Subcutaneous adipose tissue (tissue), 4 donors: Measurements from ENCODE around the gene OR5B21. TPM values are rescaled to one million over a fixed set of nuclear protein-coding genes. Genes with fewer than 3 reads are reported as not detected.

ENCODE experiments used
- CTCF ChIP-seq: fragments of 450-650 bp; IDR thresholded peaks from one replicate; pipeline ENCODE4 v1.5.1; 2016; ENCODE audit warnings: low read depth, mild to moderate bottlenecking, control low read depth, antibody characterized with exemption, moderate library complexity
- total RNA-seq, 4 donors: library from RNA; depleted of rRNA; stranded (reverse); fragments of >200 nt; gene quantifications; one replicate each; pipeline ENCODE4 v1.1.0, GENCODE V29; 2016

Gene OR5B21
- total RNA-seq, 4 donors from 2014 or later, result not detected

DNA sequence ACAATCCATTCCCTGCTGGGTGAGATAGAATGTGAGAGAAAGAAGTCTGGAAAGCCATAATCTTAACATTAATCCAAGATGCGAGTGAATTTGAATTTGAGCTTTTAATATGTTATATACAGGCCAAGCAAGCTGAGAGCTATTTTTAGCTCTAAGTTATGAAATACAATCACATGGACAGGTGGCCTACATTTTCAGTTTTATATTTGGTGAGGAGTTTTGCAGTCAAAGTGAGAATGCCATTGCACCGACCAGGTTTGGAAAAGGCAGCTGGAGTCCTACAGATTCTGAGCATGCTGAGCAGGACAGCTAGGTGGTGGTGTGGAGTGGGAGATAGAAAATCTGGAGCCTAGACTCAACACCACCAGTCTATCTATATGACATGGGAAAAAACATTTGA, 12.0 kb downstream of the OR5B21 start:
- TF ChIP-seq CTCF, result no peak

- no peak for TF ChIP-seq CTCF
These were observed 13.8 kb downstream of the OR5B21 start for GRCh38 chr11:58494101-58494500.

GRCh38 chr11:58493676-58494075, 14.2 kb downstream of the OR5B21 start:
- no peak for TF ChIP-seq CTCF

DNA sequence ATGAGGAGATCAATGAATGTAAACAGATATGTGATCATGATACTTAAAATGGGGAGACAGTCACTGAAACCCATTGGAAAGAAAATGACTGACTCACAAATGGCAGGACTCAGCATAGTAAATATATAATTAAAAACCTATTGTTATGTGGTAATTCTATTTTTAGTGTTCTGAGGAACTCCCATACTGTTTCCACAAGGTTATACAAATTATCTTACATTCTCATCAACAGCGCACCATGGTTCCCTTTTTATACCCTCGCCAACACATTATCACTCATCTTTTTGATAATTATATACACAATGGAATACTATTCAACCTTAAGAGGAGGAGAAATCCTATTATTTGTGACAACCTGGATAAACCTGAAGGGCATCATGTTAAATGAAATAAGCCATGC, 17.1 kb downstream of the OR5B21 start:
- no peak for TF ChIP-seq CTCF

DNA sequence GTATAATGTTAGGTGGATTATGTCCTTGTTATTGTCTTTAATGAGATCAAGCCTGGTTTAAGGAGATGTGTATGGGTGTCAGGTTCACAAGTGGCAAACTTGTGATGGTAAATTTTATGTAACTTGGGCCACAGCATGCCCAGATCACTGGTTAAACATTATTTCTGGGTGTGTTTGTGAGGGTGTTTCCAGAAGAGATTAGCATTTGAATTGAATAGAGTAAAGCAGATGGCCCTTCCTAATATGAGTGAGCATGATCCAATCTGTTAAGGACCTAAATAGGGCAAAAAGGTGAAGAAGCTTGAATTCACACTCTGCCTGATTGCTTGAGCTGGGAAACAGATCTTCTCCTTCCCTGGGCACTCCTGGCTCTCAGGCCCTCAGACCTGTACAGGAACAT, 20.7 kb downstream of the OR5B21 start:
- no peak for TF ChIP-seq CTCF

DNA sequence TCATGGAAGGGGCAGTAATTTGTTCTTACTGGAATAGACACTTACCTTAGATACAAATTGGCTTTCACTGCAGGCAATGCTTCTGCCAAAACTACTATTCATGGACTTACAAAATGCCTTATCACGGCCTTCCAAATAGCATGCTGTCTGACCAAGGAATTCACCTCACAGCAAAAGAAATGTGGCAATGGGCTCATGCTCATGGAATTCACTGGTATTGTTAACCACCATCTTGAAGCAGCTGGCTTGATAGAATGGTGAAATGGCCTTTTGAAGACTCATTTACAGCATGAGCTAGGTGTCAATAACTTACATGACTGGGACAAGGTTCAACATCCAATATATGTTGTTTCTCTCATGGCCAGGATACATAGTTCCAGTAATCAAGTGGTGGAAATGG, 21.9 kb downstream of the OR5B21 start:
- no peak for TF ChIP-seq CTCF

DNA sequence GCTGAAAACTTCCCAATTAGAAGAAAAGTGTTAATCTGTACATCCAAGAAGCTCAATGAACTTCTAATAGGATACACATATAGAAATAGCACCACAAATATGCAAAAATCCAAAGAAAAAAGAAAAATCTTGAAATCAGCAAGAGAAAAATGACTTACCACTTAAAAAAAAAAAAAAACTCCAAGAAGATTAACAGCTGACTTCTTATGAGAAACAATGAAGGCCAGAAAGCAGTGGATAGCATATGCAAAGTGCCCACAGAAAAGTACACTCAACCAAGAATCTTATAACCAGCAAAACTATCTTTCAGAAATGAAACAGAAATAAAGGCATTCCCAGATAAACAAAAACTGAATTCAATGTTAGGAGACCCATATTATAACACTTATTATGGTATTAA, 36.0 kb downstream of the OR5B21 start:
- TF ChIP-seq CTCF, result no peak

DNA sequence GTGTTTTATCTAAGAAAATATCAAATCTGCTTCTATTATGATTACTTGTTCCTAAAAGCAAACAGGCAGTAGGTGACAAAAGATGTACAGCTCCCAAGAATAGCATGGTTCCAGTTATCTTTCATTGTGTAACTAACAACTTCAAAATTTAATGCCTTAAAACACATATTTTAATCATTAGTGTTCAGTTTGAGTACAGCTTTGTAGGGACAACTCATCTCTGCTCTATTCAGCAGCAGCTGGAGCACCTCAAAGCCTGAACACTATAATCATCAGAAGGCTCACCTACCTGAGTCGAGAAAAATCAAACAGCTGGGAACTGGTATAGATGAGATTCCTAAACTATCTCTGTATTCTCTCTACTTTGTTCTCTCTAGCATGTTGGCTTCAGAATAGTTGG, 41.6 kb downstream of the OR5B21 start:
- no peak for TF ChIP-seq CTCF
